Stimulated activated CD4-positive, alpha-beta T cell treated with anti-CD3 and anti-CD28 coated beads, Interleukin-15, amount 100 ng/mL, for 24 hours (primary cell): ENCODE results near the gene NCKAP5.

ENCODE experiments used
- DNase-seq: peaks from one replicate; pipeline ENCODE4 v3.0.0-alpha.2; 2020

The NCKAP5 gene

GRCh38 chr2:133418671-133419070 lies 149.6 kb downstream of the NCKAP5 start:
- DNase-seq: no peak

DNA sequence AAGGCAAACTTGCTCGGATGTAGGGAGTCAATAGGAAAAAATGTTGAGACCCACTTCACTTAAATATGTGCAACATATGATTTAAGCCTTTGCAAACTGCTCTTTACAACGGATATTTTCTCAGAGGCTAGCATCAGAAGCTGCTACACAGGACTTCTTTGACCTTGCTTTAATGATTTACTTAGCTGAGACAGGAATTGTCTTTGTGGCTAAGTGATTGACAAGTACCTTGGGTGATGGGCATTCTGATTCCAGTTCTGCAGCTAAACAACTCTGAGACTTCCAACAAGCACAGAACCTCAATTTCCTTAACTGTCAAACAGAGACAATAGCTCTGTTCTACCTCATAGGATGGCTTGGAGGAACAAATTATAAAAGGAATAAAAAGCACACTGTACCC lies 150.2 kb downstream of the NCKAP5 start:
- DNase-seq: no peak

- no peak for DNase-seq
Observed at GRCh38 chr2:133417415-133417814, 150.8 kb downstream of the NCKAP5 start.

DNA sequence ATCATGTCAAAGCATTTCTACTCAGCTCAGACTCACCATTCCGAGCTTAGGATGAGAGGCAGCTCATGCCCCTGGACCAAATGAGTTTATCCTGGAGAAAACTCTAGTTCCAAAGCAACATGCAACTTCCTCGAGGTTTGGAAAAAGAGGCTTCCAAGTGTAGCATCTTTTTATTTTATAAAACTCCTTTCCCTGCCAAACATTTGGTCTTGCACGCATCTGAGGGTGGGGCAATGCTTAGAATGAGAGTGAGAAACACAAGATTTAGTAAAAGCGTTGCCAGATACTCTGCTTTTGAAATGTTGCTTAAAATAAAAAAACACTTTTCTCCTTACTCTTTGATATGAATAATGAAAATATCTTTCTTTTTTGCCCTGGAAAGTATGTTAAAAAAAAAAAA lies 151.5 kb downstream of the NCKAP5 start:
- no peak for DNase-seq

DNA sequence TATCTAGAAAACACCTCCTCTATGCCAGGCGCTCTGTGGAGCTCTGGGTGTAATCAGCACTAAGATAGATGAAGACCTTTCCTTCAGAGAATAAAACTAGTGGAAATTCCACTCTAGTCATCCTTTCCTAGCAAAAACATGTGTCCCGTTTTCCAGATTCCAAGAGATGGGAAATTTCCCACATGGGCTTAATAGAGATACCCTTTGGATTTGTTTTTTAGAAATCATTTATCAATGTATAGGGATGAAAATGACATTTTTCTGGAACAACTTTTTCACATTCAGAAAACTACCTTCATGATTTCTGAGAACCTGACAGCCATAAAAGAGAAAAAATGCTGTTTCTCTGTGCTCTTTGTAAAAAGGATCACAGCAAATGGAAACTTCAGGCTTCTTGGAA lies 152.1 kb downstream of the NCKAP5 start:
- DNase-seq: no peak

DNA sequence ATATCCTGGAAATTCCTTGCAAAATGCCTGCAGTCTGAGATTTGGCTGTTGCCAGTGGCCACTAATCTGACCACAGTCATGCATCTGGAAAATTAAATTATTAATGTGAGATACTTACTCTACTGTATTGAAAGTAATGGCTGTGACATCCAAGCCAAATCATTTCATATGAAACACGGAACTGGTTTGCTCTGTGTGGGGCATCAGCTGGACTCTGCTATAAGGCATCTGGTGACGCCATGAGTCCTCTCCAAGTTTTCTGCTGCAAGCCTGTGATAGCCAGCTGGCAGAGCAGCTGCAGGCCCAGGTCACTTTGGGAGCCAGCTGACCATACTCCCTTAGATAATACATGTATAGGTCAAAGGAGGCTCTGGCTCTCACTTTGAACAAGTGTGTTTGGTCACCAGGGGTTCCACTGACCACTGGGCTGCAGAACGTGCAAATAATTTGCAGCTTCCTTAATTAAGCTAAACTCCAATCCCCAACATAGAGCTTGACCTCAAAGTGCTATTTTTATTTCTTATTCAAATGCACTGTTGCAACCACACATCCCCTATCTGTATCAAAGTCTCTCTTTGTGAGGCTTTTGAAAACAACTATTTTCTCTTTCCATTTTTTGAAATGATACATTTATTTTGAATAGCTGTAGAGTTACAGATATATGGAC lies 152.9 kb downstream of the NCKAP5 start:
- no peak for DNase-seq

GRCh38 chr2:133414486-133415209 lies 153.6 kb downstream of the NCKAP5 start:
- no peak for DNase-seq

- DNase-seq: no peak
Observed at GRCh38 chr2:133413863-133414262, 154.4 kb downstream of the NCKAP5 start.

DNA sequence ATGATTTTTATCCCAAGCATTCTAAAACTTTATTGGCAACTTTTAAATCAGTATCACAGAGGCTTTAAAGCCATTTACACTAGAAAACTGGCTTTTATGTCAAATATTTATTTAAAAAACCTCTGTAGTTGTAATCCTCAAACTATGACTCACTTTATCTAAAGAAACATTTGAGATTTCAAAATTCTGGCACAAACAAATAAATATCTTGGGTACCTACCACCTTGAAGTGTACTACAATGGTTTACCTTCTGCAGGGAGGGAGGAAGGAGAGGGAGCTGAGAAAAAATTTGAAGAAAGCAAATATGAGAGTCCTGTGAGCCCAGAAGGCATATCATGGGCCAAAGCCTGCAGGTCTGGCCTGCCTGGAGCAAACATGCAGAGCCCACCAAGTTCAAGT lies 155.6 kb downstream of the NCKAP5 start:
- no peak for DNase-seq

DNA sequence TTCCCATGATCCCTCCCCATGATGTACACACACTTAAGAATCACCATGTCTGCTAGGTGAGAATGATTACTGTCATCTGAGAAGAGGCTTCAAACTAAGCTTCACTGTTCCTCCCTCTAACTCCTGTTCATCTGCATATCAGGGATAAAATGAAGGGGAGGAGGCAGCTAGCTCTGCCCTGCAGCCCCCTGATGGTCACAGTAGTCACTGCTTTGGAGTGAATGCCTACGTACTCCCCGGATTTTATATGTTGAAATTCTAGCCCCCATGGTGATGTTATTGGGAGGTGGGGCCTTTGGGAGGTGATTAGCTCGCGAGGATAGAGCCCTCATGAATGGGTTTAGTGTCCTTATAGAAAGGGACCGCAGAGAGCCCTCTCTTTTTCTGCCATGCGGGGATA lies 156.4 kb downstream of the NCKAP5 start:
- DNase-seq: no peak

GRCh38 chr2:133411101-133411500 lies 157.2 kb downstream of the NCKAP5 start:
- no peak for DNase-seq

DNA sequence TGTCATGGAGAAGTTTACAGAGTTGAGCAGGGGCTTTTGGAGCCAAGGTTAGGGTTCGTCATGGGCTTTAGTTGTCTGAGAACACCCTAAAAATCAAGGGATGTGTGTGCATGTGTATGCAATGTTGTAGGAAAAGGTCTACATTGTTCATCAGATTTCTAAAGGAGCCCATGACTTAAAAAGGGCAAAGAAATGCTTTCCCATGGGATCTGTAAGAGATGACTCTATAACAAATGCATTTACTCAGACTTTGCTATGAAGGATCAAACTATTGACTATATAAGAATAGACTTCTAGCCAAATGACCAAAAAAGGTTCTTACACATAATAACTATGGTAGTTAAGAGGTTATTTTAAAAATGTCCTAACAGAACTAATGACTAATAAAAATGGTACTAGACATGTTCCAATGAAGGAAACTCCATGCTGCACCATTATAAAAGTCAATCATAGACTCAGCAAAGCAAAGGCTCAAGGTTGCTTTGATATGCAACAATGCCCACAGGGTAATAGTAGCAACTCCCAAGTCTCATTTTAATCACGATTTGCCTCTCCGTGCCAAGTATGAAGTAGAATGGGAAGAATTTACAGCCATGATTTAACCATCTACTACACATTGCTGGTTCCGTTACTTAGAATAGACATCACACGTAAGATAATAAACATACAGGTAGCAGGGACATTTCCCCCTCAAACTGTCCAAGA lies 158.5 kb downstream of the NCKAP5 start:
- no peak for DNase-seq

- DNase-seq: no peak
Observed at GRCh38 chr2:133408671-133409070, 159.6 kb downstream of the NCKAP5 start.

DNA sequence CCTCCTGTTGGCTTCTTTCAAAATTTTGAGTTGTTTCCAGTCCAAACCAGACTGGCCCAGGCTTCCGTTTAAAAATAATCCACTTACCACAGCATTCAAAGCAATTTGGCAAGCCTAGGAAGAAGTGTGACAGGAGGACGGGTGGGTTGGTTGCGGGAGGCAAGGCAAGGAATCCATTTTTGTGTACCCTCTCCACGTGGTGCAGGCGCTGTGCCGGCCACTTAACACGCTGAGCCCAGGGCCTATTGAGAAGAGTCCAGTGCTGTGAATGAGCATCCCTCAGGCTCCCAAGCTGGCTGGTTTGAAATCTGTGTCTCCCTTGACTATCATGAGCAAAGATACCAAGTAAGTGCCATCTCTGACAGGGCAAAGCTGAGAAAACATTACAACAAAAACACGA lies 160.9 kb downstream of the NCKAP5 start:
- DNase-seq: no peak

- no peak for DNase-seq
Observed at GRCh38 chr2:133405252-133405651, 163.0 kb downstream of the NCKAP5 start.

DNA sequence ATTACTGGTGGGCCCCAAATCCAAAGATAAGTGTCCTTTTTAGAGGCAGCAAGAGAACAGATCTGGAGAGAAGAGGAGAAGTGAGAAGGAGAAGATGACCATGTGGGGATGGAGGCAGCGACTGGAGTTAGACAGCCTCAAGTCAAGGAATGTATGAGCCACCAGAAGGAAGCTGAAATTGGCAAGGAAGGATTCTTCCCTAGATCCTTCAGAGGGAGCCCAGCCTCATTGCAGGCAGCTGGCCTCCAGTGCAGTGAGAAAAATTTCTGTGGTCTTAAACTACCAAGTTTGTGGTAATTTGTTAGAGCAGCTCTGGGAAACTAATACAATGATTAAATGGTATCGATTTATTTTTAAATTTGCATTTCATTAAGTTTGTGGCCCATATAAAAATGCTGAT lies 167.9 kb downstream of the NCKAP5 start:
- no peak for DNase-seq

GRCh38 chr2:133393895-133394294 lies 174.4 kb downstream of the NCKAP5 start:
- DNase-seq: no peak

DNA sequence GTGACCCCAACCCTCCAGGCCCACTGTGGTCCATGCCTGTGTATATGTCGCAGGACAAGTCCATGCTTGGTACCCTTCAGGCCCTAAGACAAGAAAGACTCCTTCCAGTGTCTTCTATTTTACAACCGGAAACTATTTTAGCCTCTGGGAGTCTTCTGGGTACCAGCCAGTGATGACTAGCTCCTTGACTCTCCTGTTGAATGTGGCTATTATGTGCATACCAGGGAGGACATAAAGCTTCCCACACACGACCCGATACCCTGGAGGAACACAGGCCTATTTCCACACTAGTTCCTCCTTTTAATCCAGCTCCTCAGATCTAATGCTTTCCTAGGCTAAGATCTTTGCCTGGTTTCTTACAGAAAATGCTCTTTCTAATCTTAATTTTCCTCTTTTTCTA lies 178.1 kb downstream of the NCKAP5 start:
- no peak for DNase-seq

- DNase-seq: no peak
Observed at GRCh38 chr2:133389569-133389968, 178.7 kb downstream of the NCKAP5 start.

DNA sequence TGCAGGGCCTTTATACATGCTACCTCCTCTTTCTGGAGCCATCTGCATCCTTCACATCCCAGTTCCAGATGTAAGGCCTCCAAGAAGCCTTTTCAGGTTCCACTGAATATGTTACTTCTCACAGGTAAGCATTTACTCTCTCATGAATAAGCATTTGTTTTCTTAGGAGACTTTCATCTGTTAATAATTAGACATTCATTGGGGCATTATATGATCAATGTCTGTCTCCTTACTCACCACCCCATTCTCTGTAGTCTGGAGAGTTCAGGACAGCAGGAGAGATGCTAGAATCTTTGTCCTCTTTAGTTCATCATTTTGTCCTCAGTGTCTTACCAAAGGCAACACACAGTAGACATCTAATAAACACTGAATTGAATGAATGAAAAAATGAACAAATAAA lies 185.7 kb downstream of the NCKAP5 start:
- no peak for DNase-seq

- no peak for DNase-seq
Observed at GRCh38 chr2:133380991-133381390, 187.3 kb downstream of the NCKAP5 start.

DNA sequence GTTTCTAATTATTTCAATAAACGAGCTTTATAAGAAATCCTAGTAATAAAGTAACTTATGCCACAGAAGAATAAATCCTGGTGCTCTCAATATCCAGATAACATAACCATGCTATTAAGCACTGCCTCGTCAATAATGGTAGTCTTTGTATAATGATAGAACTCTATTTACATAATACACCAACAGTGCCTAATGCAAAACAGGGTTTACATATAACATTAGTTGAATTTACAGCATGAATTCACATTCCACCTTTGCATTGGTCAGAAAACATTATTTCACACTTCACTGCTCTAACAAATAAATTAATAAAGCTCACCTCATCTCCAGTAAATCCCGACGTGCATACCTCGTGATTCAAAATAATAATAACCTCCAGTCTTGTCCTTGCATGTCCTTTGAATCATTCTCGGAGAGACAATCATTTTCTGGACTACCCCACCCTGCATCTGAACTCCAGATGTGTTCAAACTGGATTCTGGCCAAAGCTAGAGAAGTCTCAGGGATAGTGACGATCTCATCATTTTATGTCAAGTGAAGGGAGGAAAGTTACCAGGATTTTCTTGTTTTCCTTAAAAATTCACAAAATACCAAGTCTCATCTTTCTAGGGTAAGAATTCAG lies 189.2 kb downstream of the NCKAP5 start:
- DNase-seq: no peak

- no peak for DNase-seq
Observed at GRCh38 chr2:133378386-133378785, 189.9 kb downstream of the NCKAP5 start.

- DNase-seq: no peak
Observed at GRCh38 chr2:133377599-133377998, 190.7 kb downstream of the NCKAP5 start.
